CD4-positive, alpha-beta T cell (primary cell): ENCODE data around the gene AAMDC. TPM values are rescaled to one million over a fixed set of nuclear protein-coding genes. Genes with fewer than 3 reads are reported as not detected.
"Not testable (repeated sequence)": the region's sequence is repeated elsewhere in the genome, so short reads cannot be mapped to it uniquely, and the experiment has no call there.

Experiments
- ATAC-seq: fragments of 200-7000 bp; cut with Tn5 transposase; one replicate; pipeline ENCODE4 v1.10.0; 2022; ENCODE audit warnings: mild to moderate bottlenecking; ENCODE audit not compliant: poor library complexity
- CTCF ChIA-PET: fragments of 350-600 bp; sonication (Branson Sonifier 250); formaldehyde crosslinking; loops from one replicate; lab custom pipeline; 2021; ENCODE audit warnings: antibody characterized with exemption, inconsistent platforms; lab: Charles Lee
- POLR2A ChIA-PET: fragments of 350-600 bp; sonication (Branson Sonifier 250); formaldehyde crosslinking; loops from one replicate; lab custom pipeline; 2021; ENCODE audit warnings: antibody characterized with exemption, inconsistent platforms; lab: Charles Lee
- DNase-seq, 14 experiments: peaks; one replicate each; pipeline ENCODE4 v3.0.0-alpha.2; 2013 to 2020; ENCODE audit warnings: mixed read lengths in 2 of 14
- H3K27ac ChIP-seq, 2 donors: one replicate each; pipeline versions ENCODE4 v1.5.1 to v1.7.0; 2013; ENCODE audit warnings: low read length in 2 of 2, low read depth in 1 of 2, mild to moderate bottlenecking in 1 of 2
- H3K27me3 ChIP-seq, 2 experiments: 1 replicate in 1 of 2; 2 replicates in 1 of 2; pipeline versions ENCODE4 v1.6.1 to v1.7.0; 2013; ENCODE audit warnings: low read length in 2 of 2, control low read depth in 1 of 2, mild to moderate bottlenecking in 1 of 2, moderate library complexity in 1 of 2; ENCODE audit not compliant: insufficient read depth in 2 of 2, control insufficient read depth in 1 of 2
- H3K36me3 ChIP-seq: one replicate; pipeline ENCODE4 v1.6.1; 2013; ENCODE audit warnings: low read length, control low read depth; ENCODE audit not compliant: insufficient read depth
- H3K4me1 ChIP-seq: one replicate; pipeline ENCODE4 v1.6.1; 2013; ENCODE audit warnings: low read length, control low read depth; ENCODE audit not compliant: insufficient read depth
- H3K4me3 ChIP-seq: one replicate; pipeline ENCODE4 v1.5.1; 2013; ENCODE audit warnings: mild to moderate bottlenecking, low read length, moderate library complexity
- H3K9me3 ChIP-seq, 2 experiments: 1 replicate in 1 of 2; 2 replicates in 1 of 2; pipeline versions ENCODE4 v1.6.1 to v1.7.0; 2013; ENCODE audit warnings: low read length in 2 of 2, mild to moderate bottlenecking in 2 of 2, control low read depth in 1 of 2, moderate library complexity in 1 of 2; ENCODE audit not compliant: control insufficient read depth in 1 of 2, insufficient read depth in 1 of 2
- H3K27ac Mint-ChIP-seq: one replicate; pipeline ENCODE4 v1.8.0; 2020; ENCODE audit warnings: mixed read lengths
- H3K27me3 Mint-ChIP-seq: one replicate; pipeline ENCODE4 v1.8.0; 2021; ENCODE audit warnings: mixed read lengths
- H3K36me3 Mint-ChIP-seq: one replicate; pipeline ENCODE4 v1.8.0; 2021; ENCODE audit warnings: low read depth, mixed read lengths
- H3K4me1 Mint-ChIP-seq: one replicate; pipeline ENCODE4 v1.8.0; 2021; ENCODE audit warnings: low read depth, mixed read lengths
- H3K4me3 Mint-ChIP-seq: one replicate; pipeline ENCODE4 v1.8.0; 2020; ENCODE audit warnings: mild to moderate bottlenecking, mixed read lengths
- H3K9me3 Mint-ChIP-seq: one replicate; pipeline ENCODE4 v1.8.0; 2020; ENCODE audit warnings: mixed read lengths
- intact Hi-C, 2 experiments: fragments of 100-400 bp; cut with DNase I in 1 of 2; cut with micrococcal nuclease in 1 of 2; formaldehyde crosslinking; loops; one replicate each; pipeline versions ENCODE4 v1.15.1 to v1.9.0; 2023 to 2025; cut with DNase I, micrococcal nuclease
- total RNA-seq, 174 experiments: library from RNA in 2 of 174; stranded (reverse) in 2 of 174; gene quantifications; one replicate each; pipeline ENCODE4 v1.2.3 and lab custom pipeline; 2021 to 2026
- TF ChIP-seq, protein P1 (sequence below): fragments of 200-600 bp; IDR thresholded peaks from one replicate; pipeline ENCODE4 v1.8.0; 2022; ENCODE audit warnings: antibody characterized with exemption, mild to moderate bottlenecking

AAMDC gene
- total RNA-seq, 2 experiments from 2014 or later = 1.5 to 2.1 TPM

DNA sequence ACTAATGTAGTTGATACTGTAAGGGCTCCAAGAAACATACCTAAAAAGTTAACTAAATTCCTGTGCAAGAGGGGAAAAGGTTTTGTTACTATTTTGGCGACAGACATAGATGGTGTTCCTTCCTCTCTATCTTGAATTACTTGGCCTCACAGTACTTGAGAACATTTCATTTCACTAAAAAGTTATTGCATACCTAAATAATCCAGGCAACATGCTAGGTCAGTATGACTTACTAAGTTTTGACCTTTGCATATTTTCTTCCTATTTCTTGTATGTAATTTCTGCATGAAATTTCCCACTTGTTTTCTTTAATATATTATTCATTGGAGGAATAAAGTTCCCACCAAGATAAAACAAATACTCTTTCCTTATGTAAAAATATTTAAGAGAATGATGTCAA, 74.0 kb downstream of the AAMDC start:
- H3K27me3 ChIP-seq, H3K4me3 Mint-ChIP-seq, H3K9me3 ChIP-seq, POLR2A ChIA-PET, H3K27ac ChIP-seq, intact Hi-C loops, CTCF ChIA-PET, H3K4me1 Mint-ChIP-seq, H3K27ac Mint-ChIP-seq, DNase-seq, ATAC-seq, H3K4me1 ChIP-seq, H3K9me3 Mint-ChIP-seq, H3K27me3 Mint-ChIP-seq, H3K4me3 ChIP-seq: not testable (repeated sequence)
- peaks cover 72% of the 10 kb centered on the region for H3K36me3 Mint-ChIP-seq
- peaks cover 39% of the 10 kb centered on the region for H3K36me3 ChIP-seq

DNA sequence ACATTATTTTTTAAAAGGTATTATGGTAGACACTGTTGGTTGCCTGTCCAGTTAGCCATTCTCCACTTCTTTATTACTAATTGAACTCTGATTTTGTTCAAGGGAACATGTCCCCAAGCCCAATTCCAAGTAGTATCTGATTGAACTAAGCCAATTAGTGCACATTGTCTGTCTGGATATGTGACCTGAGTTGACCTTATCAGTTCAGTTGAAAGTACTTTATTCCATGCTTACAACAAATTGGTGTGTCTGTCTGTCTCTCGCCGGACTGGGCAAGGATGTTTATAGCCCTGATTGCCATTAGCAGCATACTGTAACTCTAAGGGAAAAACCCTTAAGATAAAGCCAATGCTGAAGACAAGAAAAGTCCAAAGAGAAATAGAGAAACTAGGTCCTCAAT, 87.9 kb downstream of the AAMDC start:
- Mint-ChIP-seq H3K4me3 (no peak overlapping the region), H3K4me1 (no peaks in the 10 kb centered on the region), H3K9me3 (no peaks in the 10 kb centered on the region), H3K27me3 (no peaks in the 10 kb centered on the region), H3K27ac (no peak overlapping the region), H3K36me3 (peaks cover 68% of the 10 kb centered on the region)
- ChIA-PET POLR2A (no interaction called here), CTCF (no interaction called here)
- Histone ChIP-seq H3K4me3 (no peak overlapping the region), H3K27me3 (no peaks in the 10 kb centered on the region), H3K36me3 (peaks cover 22% of the 10 kb centered on the region), H3K9me3 (no peaks in the 10 kb centered on the region), H3K4me1 (no peaks in the 10 kb centered on the region), H3K27ac (no peak overlapping the region)
- ATAC-seq (no peak), DNase-seq (no peak)
- TF ChIP-seq, protein P1, sequence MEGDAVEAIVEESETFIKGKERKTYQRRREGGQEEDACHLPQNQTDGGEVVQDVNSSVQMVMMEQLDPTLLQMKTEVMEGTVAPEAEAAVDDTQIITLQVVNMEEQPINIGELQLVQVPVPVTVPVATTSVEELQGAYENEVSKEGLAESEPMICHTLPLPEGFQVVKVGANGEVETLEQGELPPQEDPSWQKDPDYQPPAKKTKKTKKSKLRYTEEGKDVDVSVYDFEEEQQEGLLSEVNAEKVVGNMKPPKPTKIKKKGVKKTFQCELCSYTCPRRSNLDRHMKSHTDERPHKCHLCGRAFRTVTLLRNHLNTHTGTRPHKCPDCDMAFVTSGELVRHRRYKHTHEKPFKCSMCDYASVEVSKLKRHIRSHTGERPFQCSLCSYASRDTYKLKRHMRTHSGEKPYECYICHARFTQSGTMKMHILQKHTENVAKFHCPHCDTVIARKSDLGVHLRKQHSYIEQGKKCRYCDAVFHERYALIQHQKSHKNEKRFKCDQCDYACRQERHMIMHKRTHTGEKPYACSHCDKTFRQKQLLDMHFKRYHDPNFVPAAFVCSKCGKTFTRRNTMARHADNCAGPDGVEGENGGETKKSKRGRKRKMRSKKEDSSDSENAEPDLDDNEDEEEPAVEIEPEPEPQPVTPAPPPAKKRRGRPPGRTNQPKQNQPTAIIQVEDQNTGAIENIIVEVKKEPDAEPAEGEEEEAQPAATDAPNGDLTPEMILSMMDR = no peak
- intact Hi-C loops = no loop called here

DNA sequence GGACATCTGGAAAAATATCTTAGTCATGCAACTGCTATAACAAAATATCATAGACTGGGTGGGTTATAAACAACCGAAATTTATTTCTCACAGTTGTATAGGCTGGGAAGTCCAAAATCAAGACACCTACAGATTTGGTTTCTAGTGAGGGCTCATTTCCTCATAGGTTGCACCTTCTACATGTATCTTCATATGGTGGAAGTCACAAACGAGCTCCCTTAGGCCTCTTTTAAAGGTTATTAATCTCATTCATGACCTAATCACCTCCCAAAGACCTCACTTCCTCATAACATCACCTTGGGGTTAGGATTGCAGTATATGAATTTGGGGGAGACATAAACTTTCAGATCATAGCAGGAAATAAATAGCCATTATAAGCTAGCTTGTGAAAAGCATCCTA, 88.3 kb downstream of the AAMDC start:
- Histone ChIP-seq H3K27ac (no peak overlapping the region), H3K27me3 (no peaks in the 10 kb centered on the region), H3K36me3 (peaks cover 22% of the 10 kb centered on the region), H3K4me1 (no peaks in the 10 kb centered on the region), H3K4me3 (no peak overlapping the region), H3K9me3 (no peaks in the 10 kb centered on the region)
- no peaks in the 10 kb centered on the region for H3K27me3 Mint-ChIP-seq
- DNase-seq = no peak
- no peak for ATAC-seq
- no peak overlapping the region for H3K4me3 Mint-ChIP-seq
- H3K36me3 Mint-ChIP-seq = peaks cover 69% of the 10 kb centered on the region
- H3K4me1 Mint-ChIP-seq = no peaks in the 10 kb centered on the region
- POLR2A ChIA-PET = no interaction called here
- CTCF ChIA-PET = no interaction called here
- intact Hi-C loops = no loop called here
- no peaks in the 10 kb centered on the region for H3K9me3 Mint-ChIP-seq
- H3K27ac Mint-ChIP-seq = no peak overlapping the region
- TF ChIP-seq, protein P1 = no peak

DNA sequence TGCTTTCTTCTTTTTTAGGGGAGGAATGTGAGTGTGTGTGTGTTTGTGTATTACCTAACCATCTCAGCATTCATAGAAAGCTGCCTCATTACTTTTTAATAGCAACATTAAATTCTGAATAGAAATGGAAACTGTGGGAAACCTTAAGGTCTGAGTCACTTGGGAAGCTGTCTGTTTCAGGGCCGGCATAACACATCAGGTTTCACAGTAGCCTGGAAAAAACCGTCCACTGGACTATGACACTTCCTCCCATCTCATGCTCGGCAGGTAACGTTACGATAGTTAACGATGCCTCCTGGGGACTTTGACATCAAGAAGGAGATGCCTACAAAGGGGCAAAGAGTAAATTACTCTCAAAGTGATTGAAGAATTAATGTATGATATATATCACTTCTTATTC, 89.9 kb downstream of the AAMDC start:
- H3K4me1 ChIP-seq, H3K27me3 ChIP-seq, H3K27ac ChIP-seq, H3K4me1 Mint-ChIP-seq, H3K9me3 ChIP-seq, intact Hi-C loops, H3K9me3 Mint-ChIP-seq, H3K27me3 Mint-ChIP-seq, H3K4me3 ChIP-seq, H3K27ac Mint-ChIP-seq, ATAC-seq, H3K4me3 Mint-ChIP-seq, POLR2A ChIA-PET, DNase-seq, CTCF ChIA-PET: not testable (repeated sequence)
- H3K36me3 ChIP-seq = peaks cover 25% of the 10 kb centered on the region
- H3K36me3 Mint-ChIP-seq = peaks cover 73% of the 10 kb centered on the region

DNA sequence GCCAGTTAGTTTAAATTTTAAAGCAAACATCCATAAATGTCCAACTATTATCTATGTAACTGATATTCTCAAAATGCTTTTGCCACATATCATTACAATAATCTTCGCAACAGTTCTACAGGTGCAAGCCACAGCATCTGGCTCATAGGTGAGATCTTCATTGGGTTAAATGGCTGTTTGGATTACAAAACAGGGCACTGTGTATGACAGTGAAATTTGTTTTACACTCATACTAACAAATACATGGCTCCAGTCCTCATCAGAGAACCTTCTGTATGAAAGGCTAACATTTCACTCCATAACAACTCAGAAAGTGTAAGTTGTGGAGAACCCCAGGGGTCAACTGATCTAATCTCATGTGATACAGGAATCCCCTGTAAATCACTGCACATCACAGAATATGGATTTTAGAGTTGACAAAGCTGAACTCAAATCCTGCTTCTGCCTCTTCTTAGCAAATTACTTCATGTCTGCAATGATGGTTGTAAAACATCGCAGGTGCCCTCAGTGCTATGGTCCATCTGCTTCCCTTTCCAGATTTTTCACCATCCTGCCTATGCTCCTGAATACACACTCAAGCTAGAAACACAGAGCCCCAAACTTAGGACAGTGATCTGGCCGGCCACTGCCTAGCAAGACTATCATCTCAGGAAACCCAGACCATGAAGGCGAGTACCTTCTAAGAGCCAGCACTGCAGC, 92.8 kb downstream of the AAMDC start:
- H3K4me3 ChIP-seq, CTCF ChIA-PET, ATAC-seq, H3K27ac ChIP-seq, H3K4me1 ChIP-seq, H3K9me3 Mint-ChIP-seq, H3K4me3 Mint-ChIP-seq, H3K9me3 ChIP-seq, H3K27me3 ChIP-seq, H3K27me3 Mint-ChIP-seq, DNase-seq, POLR2A ChIA-PET, H3K4me1 Mint-ChIP-seq, H3K27ac Mint-ChIP-seq, intact Hi-C loops: not testable (repeated sequence)
- peaks cover 20% of the 10 kb centered on the region for H3K36me3 ChIP-seq
- H3K36me3 Mint-ChIP-seq = peaks cover 69% of the 10 kb centered on the region

DNA sequence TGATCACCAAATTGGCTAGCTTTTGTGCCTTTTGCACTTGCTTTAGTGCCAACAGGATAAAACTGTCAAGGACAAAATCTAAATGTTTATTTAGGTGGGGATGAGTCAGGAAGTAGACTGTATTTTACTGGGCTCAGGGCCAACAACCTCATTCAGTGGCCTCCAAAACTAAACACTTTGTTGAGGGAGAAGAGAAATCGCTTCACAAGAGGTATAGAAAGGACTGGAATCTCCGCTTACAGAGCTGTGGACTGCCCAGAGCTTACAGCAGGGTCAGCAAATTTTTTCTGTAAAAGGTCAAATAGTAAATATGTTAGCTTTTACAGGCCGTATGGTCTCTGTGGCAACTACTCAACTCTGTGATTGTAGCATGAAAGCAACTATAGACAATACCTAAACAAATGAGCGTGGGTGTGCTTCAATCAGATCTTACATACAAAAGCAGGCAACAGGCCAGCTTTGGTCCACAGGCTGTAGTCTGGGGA, 93.4 kb downstream of the AAMDC start:
- H3K4me3 ChIP-seq, H3K4me3 Mint-ChIP-seq, ATAC-seq, intact Hi-C loops, H3K27ac Mint-ChIP-seq, H3K9me3 Mint-ChIP-seq, H3K27ac ChIP-seq, H3K4me1 ChIP-seq, H3K9me3 ChIP-seq, CTCF ChIA-PET, H3K4me1 Mint-ChIP-seq, H3K27me3 ChIP-seq, H3K27me3 Mint-ChIP-seq, DNase-seq, POLR2A ChIA-PET: not testable (repeated sequence)
- peaks cover 69% of the 10 kb centered on the region for H3K36me3 Mint-ChIP-seq
- H3K36me3 ChIP-seq = peaks cover 17% of the 10 kb centered on the region
